HepG2 (cell line): ENCODE results near the gene ZNF385B. TPM values are rescaled to one million over a fixed set of nuclear protein-coding genes. Genes with fewer than 3 reads are reported as not detected.

ENCODE experiments used
- AGO2 ChIP-seq: fragments of 200-400 bp; formaldehyde crosslinking; optimal IDR thresholded peaks from 2 replicates; pipeline ENCODE3; 2017; ENCODE audit warnings: mild to moderate bottlenecking, low read depth, low read length, moderate library complexity
- ATF3 ChIP-seq: sonication (generic); formaldehyde crosslinking; IDR thresholded peaks from 2 replicates; pipeline ENCODE4 v1.4.0; 2020; ENCODE audit warnings: missing genetic modification reagents
- BORCS8-MEF2B ChIP-seq: sonication (generic); formaldehyde crosslinking; IDR thresholded peaks from 2 replicates; pipeline ENCODE4 v1.8.0; 2022; ENCODE audit warnings: mild to moderate bottlenecking, missing genetic modification reagents
- CCDC6 ChIP-seq: sonication (generic); formaldehyde crosslinking; IDR thresholded peaks from 2 replicates; pipeline ENCODE4 v1.8.1; 2022; ENCODE audit warnings: mild to moderate bottlenecking, missing genetic modification reagents, moderate library complexity
- HIC2 ChIP-seq: sonication (generic); formaldehyde crosslinking; IDR thresholded peaks from 2 replicates; pipeline ENCODE4 v1.9.0; 2022; ENCODE audit warnings: low read depth, missing genetic modification reagents
- MLLT10 ChIP-seq: sonication (generic); formaldehyde crosslinking; IDR thresholded peaks from 2 replicates; pipeline ENCODE4 v1.4.0; 2020; ENCODE audit warnings: missing genetic modification reagents
- MYPOP ChIP-seq: sonication (generic); formaldehyde crosslinking; IDR thresholded peaks from 2 replicates; pipeline ENCODE4 v1.8.1; 2023; ENCODE audit warnings: mild to moderate bottlenecking, moderate library complexity, missing genetic modification reagents
- NFIB ChIP-seq: sonication (generic); formaldehyde crosslinking; IDR thresholded peaks from 2 replicates; pipeline ENCODE4 v1.9.0; 2021; ENCODE audit warnings: missing genetic modification reagents, mild to moderate bottlenecking, borderline replicate concordance
- NR2F1 ChIP-seq, 2 experiments: fragments of 450-650 bp in 1 of 2; formaldehyde crosslinking in 1 of 2; IDR thresholded peaks; 2 replicates each; pipeline versions ENCODE4 v1.5.0 to v1.6.1; 2016 to 2020; ENCODE audit warnings: mild to moderate bottlenecking in 1 of 2, missing compliant biosample characterization in 1 of 2, missing genetic modification reagents in 1 of 2, moderate library complexity in 1 of 2
- NR2F6 ChIP-seq, 2 experiments: IDR thresholded peaks; 2 replicates each; pipeline ENCODE4 v1.6.1; 2016; ENCODE audit warnings: antibody characterized with exemption in 1 of 2, mild to moderate bottlenecking in 1 of 2
- PCBP1 ChIP-seq: fragments of 200-400 bp; formaldehyde crosslinking; IDR thresholded peaks from 2 replicates; pipeline ENCODE4 v1.6.1; 2017; ENCODE audit warnings: mild to moderate bottlenecking, low read depth, low read length, borderline replicate concordance
- PCBP2 ChIP-seq: fragments of 200-400 bp; formaldehyde crosslinking; optimal IDR thresholded peaks from 2 replicates; pipeline ENCODE3; 2018; ENCODE audit warnings: low read length, low read depth; ENCODE audit not compliant: poor library complexity, severe bottlenecking
- SOX6 ChIP-seq, 2 experiments: fragments of 450-650 bp in 1 of 2; sonication (generic) in 1 of 2; formaldehyde crosslinking in 1 of 2; IDR thresholded peaks; 2 replicates each; pipeline versions ENCODE4 v1.4.0 to v1.6.1; 2017 to 2020; ENCODE audit warnings: antibody characterized with exemption in 1 of 2, mild to moderate bottlenecking in 1 of 2, missing genetic modification reagents in 1 of 2
- TOE1 ChIP-seq: sonication (generic); formaldehyde crosslinking; IDR thresholded peaks from 2 replicates; pipeline ENCODE4 v1.4.0; 2020; ENCODE audit warnings: mild to moderate bottlenecking, missing genetic modification reagents
- ZIK1 ChIP-seq: sonication (generic); formaldehyde crosslinking; IDR thresholded peaks from 2 replicates; pipeline ENCODE4 v1.5.0; 2020; ENCODE audit warnings: mild to moderate bottlenecking, low read depth, missing genetic modification reagents, borderline replicate concordance
- ZNF232 ChIP-seq: sonication (generic); formaldehyde crosslinking; IDR thresholded peaks from 2 replicates; pipeline ENCODE4 v1.4.0; 2020; ENCODE audit warnings: missing genetic modification reagents, borderline replicate concordance
- ZNF263 ChIP-seq: sonication (generic); formaldehyde crosslinking; IDR thresholded peaks from 2 replicates; pipeline ENCODE4 v1.4.0; 2020; ENCODE audit warnings: missing genetic modification reagents
- ZNF333 ChIP-seq: sonication (generic); formaldehyde crosslinking; IDR thresholded peaks from 2 replicates; pipeline ENCODE4 v1.4.0; 2020; ENCODE audit warnings: mild to moderate bottlenecking, missing genetic modification reagents, borderline replicate concordance
- ZNF605 ChIP-seq: sonication (generic); formaldehyde crosslinking; IDR thresholded peaks from 2 replicates; pipeline ENCODE4 v1.8.0; 2022; ENCODE audit warnings: mild to moderate bottlenecking, missing genetic modification reagents
- ZNF773 ChIP-seq: sonication (generic); formaldehyde crosslinking; IDR thresholded peaks from 2 replicates; pipeline ENCODE4 v1.4.0; 2020; ENCODE audit warnings: missing genetic modification reagents, borderline replicate concordance
- ZNF891 ChIP-seq: sonication (generic); formaldehyde crosslinking; IDR thresholded peaks from 2 replicates; pipeline ENCODE4 v1.5.0; 2020; ENCODE audit warnings: mild to moderate bottlenecking, missing genetic modification reagents
- polyA plus RNA-seq, 8 experiments: library from polyadenylated mRNA; depleted of rRNA in 3 of 8; stranded (reverse) in 7 of 8; unstranded in 1 of 8; fragments of >200 nt; fragmentation: Illumina TruSeq in 4 of 8; extraction: Trizol in 4 of 8; gene quantifications; 2 replicates each; pipeline versions ENCODE4 v1.2.1 to v1.2.3, GENCODE V29; 2011 to 2016; ENCODE audit warnings: low read depth in 4 of 8, missing spikeins in 1 of 8, mixed read lengths in 1 of 8; ENCODE audit not compliant: insufficient read depth in 1 of 8
- total RNA-seq, 5 experiments: library from RNA; depleted of rRNA; stranded (reverse); fragments of >200 nt; fragmentation: Illumina TruSeq; extraction: Trizol; gene quantifications; 2 replicates each; pipeline ENCODE4 v1.2.3, GENCODE V29; 2016; ENCODE audit warnings: low read depth in 1 of 5
- TF ChIP-seq, protein P1 (sequence below): sonication (generic); formaldehyde crosslinking; IDR thresholded peaks from 2 replicates; pipeline ENCODE4 v1.5.1; 2020; ENCODE audit warnings: mild to moderate bottlenecking, missing genetic modification reagents, borderline replicate concordance
- TF ChIP-seq, protein P2 (sequence below): sonication (generic); formaldehyde crosslinking; IDR thresholded peaks from 2 replicates; pipeline ENCODE4 v1.8.0; 2022; ENCODE audit warnings: mild to moderate bottlenecking, missing genetic modification reagents, moderate library complexity

Gene ZNF385B
- total and polyA plus RNA-seq, 2 of the 13 experiments (the other 11 are each of a cell fraction or from before 2014, with no cell fraction given) = 3.3 to 6.7 TPM

- TF ChIP-seq MLLT10 (CRISPR knock-in tag) (no peak), SOX6 (IDR thresholded peaks at IDR 0.05) (no peak), SOX6 (CRISPR knock-in tag; IDR thresholded peaks at IDR 0.05) (peak; percentile 58; the same call in 1 of the 2 replicates), ZNF605 (0 out of 2 replicates have a peak, but pooled peaks have one; percentile 29), PCBP2 (no peak), ATF3 (no peak), ZIK1 (CRISPR knock-in tag) (no peak), BORCS8-MEF2B (no peak), CCDC6 (CRISPR knock-in tag) (no peak), AGO2 (no peak), ZNF263 (no peak), TOE1 (no peak), NR2F1 (CRISPR knock-in tag; IDR thresholded peaks at IDR 0.05) (0 out of 4 replicates have a peak, but pooled peaks of 1 of the 2 experiments have one; percentile 44), ZNF333 (CRISPR knock-in tag) (no peak), PCBP1 (no peak), ZNF891 (CRISPR knock-in tag) (no peak), MYPOP (no peak), NFIB (no peak), NR2F6 (IDR thresholded peaks at IDR 0.05) (0 out of 2 replicates have a peak, but pooled peaks have one; percentile 6), NR2F6 (CRISPR knock-in tag; IDR thresholded peaks at IDR 0.05) (peak; percentile 43; the same call in 1 of the 2 replicates), ZNF773 (CRISPR knock-in tag) (no peak), HIC2 (CRISPR knock-in tag) (no peak), ZNF232 (CRISPR knock-in tag) (no peak)
- TF ChIP-seq, protein P1, sequence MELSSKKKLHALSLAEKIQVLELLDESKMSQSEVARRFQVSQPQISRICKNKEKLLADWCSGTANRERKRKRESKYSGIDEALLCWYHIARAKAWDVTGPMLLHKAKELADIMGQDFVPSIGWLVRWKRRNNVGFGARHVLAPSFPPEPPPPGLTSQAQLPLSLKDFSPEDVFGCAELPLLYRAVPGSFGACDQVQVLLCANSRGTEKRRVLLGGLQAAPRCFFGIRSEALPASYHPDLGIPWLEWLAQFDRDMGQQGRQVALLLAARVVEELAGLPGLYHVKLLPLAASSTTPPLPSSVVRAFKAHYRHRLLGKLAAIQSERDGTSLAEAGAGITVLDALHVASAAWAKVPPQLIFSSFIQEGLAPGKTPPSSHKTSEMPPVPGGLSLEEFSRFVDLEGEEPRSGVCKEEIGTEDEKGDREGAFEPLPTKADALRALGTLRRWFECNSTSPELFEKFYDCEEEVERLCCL (CRISPR knock-in tag) = no peak
- TF ChIP-seq, protein P2, sequence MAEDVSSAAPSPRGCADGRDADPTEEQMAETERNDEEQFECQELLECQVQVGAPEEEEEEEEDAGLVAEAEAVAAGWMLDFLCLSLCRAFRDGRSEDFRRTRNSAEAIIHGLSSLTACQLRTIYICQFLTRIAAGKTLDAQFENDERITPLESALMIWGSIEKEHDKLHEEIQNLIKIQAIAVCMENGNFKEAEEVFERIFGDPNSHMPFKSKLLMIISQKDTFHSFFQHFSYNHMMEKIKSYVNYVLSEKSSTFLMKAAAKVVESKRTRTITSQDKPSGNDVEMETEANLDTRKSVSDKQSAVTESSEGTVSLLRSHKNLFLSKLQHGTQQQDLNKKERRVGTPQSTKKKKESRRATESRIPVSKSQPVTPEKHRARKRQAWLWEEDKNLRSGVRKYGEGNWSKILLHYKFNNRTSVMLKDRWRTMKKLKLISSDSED = no peak
Measured at GRCh38 chr2:179580378-179581146, 280.9 kb downstream of the ZNF385B start (continued).
